Dendritic cell treated with granulocyte-macrophage colony-stimulating factor and Interleukin-4, amounts not matched to agents 40 ng/mL and 50 ng/mL, for 4 days (primary cell): ENCODE data around the gene WDR4.
"Not testable (repeated sequence)": the region's sequence is repeated elsewhere in the genome, so short reads cannot be mapped to it uniquely, and the experiment has no call there.

ENCODE experiments used
- H3K27ac Mint-ChIP-seq: one replicate; pipeline ENCODE4 v1.8.0; 2022; ENCODE audit warnings: mild to moderate bottlenecking, mixed read lengths
- H3K27me3 Mint-ChIP-seq: one replicate; pipeline ENCODE4 v1.8.0; 2022; ENCODE audit warnings: mild to moderate bottlenecking, mixed read lengths
- H3K36me3 Mint-ChIP-seq: one replicate; pipeline ENCODE4 v1.8.0; 2022; ENCODE audit warnings: low read depth, mixed read lengths
- H3K4me1 Mint-ChIP-seq: one replicate; pipeline ENCODE4 v1.8.0; 2022; ENCODE audit warnings: low read depth, mixed read lengths
- H3K4me3 Mint-ChIP-seq: one replicate; pipeline ENCODE4 v1.8.0; 2022; ENCODE audit warnings: mild to moderate bottlenecking, moderate library complexity, mixed read lengths
- H3K9me3 Mint-ChIP-seq: one replicate; pipeline ENCODE4 v1.8.0; 2022; ENCODE audit warnings: mixed read lengths
- intact Hi-C: fragments of 100-400 bp; cut with micrococcal nuclease; formaldehyde crosslinking; loops from one replicate; pipeline ENCODE4 v1.15.0; 2022

WDR4 gene

GRCh38 chr21:42843056-42843455 is 36.3 kb downstream of the WDR4 start:
- Mint-ChIP-seq H3K9me3 (no peaks in the 10 kb centered on the region), H3K27ac (no peak overlapping the region), H3K27me3 (no peaks in the 10 kb centered on the region), H3K4me3 (no peak overlapping the region), H3K36me3 (peaks cover 45% of the 10 kb centered on the region), H3K4me1 (no peaks in the 10 kb centered on the region)
- intact Hi-C loops: no loop called here

DNA sequence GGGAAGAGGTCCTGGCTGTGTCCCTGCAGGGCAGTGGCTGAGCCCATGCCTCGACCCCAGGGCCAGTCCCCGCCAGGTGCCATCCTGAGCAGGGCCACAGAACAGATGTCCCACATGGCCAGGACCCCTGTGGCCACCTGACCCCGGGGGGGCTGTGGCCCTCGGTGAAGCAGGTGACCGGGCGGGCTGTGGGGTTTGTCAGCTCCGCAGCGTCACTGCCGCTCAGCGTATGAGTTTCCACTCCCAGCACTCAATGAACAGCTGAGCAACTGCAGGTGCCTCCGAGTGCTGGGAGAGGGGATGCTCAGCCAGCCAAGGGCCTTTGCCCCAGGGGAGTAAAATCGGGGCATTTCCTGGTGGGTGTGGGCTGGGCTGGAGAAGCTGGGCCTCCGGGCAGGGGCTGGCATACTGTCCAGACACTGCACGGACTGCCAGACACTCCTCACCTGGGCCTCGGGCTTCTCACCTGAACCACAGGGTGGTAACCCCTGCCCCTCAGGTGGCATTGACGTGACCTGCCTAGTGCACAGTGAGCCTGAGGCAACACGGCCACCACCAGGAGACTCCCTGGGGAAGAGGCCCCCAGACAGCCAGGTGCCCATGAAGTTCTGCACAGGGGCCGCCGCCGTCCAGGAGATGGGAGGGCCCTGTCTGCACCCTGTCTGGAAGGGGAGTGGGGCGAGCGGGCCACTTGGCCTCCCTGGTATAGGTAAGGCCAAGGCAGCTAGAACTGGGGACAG is 37.3 kb downstream of the WDR4 start:
- H3K27ac Mint-ChIP-seq, H3K4me3 Mint-ChIP-seq, H3K4me1 Mint-ChIP-seq, intact Hi-C loops, H3K9me3 Mint-ChIP-seq, H3K27me3 Mint-ChIP-seq: not testable (repeated sequence)
- H3K36me3 Mint-ChIP-seq: peaks cover 40% of the 10 kb centered on the region

DNA sequence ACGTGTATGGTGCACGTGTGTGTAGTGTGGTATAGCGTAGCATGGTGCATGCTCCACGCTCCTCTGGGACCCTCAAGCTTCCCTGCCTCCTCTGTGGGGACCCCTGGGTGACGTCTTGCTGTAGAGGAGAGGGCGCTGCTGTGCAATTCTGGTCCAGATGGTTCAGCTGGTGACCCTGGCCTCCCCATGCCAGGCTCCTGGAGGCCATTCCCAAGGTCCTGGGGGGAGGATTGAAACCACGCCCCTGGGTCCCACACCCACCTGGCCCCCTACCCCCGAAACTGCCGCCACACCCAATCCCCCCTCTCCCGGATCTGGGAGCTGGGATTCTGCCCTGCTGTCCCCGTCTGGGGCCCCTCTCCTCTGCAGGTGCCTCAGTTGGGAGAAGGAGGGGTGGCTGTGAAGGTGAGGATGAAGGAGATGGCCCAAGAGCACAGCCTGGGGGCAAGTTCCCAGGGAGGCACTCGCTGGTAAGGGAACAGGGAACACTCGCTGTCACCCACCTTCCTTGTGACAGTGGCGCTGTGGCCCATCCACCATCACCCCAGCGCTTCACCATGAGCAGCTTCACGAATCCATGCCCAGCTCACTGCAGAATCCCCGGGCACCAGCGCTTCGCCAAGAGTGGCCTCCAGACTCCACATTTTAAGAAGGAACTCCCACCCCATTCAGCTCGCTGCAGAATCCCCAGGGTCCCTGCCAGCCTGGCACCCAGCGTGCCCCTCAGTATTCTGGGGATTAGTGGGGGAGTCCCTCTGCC is 38.0 kb downstream of the WDR4 start:
- intact Hi-C loops: no loop called here
- Mint-ChIP-seq H3K36me3 (peaks cover 40% of the 10 kb centered on the region), H3K27me3 (no peaks in the 10 kb centered on the region), H3K4me1 (no peaks in the 10 kb centered on the region), H3K27ac (no peak overlapping the region), H3K9me3 (no peaks in the 10 kb centered on the region), H3K4me3 (no peak overlapping the region)

DNA sequence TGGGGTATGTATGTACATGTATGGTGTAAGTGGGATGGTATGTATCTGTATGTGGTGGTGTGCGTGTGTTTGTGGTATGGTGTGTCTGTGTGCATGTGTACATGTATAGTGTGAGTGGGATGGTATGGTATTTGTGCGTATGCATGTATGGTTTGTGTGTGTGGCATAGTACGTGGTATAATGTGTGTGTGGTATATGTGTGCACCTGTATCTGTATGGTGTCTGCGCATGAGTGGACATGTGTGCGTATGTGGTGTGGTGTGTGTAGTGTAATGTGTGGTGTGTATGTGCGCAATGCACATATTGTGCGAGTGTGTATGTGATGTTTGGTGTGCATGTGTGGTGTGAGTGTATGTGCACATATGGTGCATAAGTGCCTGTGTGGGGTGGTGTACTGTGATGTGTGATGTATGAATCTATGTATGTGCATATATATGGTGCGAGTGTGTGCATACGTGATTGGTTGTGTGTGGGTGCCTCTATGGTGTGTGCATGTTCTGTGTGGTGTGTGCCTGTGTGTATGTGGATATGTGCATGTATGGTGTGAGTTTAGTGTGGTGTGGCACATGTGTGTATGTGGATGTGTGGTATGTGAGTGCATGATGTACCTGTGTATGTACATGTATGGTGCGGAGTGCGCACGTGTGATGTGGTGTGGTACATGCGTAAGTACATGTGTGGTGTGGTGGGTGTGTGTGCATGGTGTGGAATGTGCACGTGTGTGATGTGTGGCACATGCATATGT is 38.8 kb downstream of the WDR4 start:
- H3K9me3 Mint-ChIP-seq: no peaks in the 10 kb centered on the region
- no peak overlapping the region for H3K4me3 Mint-ChIP-seq
- no peaks in the 10 kb centered on the region for H3K27me3 Mint-ChIP-seq
- H3K36me3 Mint-ChIP-seq: peaks cover 34% of the 10 kb centered on the region
- intact Hi-C loops: no loop called here
- H3K4me1 Mint-ChIP-seq: no peaks in the 10 kb centered on the region
- no peak overlapping the region for H3K27ac Mint-ChIP-seq

GRCh38 chr21:42839271-42840231 is 39.8 kb downstream of the WDR4 start:
- H3K27me3 Mint-ChIP-seq: no peaks in the 10 kb centered on the region
- no peaks in the 10 kb centered on the region for H3K4me1 Mint-ChIP-seq
- no peak overlapping the region for H3K27ac Mint-ChIP-seq
- intact Hi-C loops: no loop called here
- no peak overlapping the region for H3K4me3 Mint-ChIP-seq
- peaks cover 23% of the 10 kb centered on the region for H3K36me3 Mint-ChIP-seq
- H3K9me3 Mint-ChIP-seq: no peaks in the 10 kb centered on the region

DNA sequence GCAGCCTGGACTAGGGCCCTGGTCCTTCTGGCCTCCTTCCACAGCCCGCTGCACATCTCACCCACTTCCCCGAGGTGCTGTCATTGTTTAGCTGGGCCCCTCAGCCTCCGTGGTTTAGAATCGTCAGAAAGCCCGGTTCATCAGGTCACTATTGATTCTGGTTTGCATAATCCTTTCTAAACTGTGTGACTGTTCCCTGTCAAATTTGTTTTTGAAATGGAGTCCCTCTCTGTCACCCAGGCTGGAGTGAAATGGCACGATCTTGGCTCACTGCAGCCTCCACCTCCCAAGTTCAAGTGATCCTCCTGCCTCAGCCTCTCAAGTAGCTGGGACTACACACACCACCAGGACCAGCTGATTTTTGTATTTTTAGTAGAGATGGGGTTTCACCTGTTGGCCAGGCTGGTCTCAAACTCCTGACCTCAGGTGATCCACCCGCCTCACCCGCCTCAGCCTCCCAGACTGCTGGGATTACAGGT is 41.1 kb downstream of the WDR4 start:
- H3K27me3 Mint-ChIP-seq, H3K4me1 Mint-ChIP-seq, H3K27ac Mint-ChIP-seq, intact Hi-C loops, H3K4me3 Mint-ChIP-seq, H3K9me3 Mint-ChIP-seq: not testable (repeated sequence)
- H3K36me3 Mint-ChIP-seq: peaks cover 13% of the 10 kb centered on the region

GRCh38 chr21:42837421-42838211 is 41.7 kb downstream of the WDR4 start:
- intact Hi-C loops: no loop called here
- H3K4me3 Mint-ChIP-seq: no peak overlapping the region

DNA sequence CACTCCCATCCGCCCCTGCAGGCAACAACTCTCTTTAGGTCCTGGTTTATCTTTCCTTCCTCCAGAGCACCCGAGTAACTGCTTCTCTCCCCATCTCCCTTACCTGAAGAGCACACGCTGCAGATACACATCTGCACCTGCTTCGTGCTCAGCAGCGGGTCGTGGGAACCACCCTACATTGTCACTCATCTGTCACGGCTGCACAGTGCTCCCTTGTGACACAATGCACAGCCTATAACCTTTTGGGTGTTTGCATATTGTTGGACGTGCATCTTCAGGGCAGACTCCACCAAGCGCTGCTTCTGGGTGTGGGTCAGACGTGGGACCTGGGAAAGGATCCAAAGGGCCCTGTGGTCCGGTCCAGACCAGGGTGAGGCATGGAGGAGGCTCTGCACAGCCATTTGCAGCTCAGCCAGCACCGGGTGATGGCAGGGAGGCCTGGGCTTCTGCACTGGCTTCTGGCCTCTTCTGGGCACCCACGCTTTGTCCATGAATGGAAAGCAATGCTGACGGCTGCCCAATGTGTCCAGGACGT is 42.5 kb downstream of the WDR4 start:
- intact Hi-C loops: no loop called here
- H3K4me1 Mint-ChIP-seq: no peaks in the 10 kb centered on the region
- H3K27ac Mint-ChIP-seq: no peak overlapping the region
- peaks cover 20% of the 10 kb centered on the region for H3K27me3 Mint-ChIP-seq
- H3K36me3 Mint-ChIP-seq: peaks cover 13% of the 10 kb centered on the region
- no peaks in the 10 kb centered on the region for H3K9me3 Mint-ChIP-seq
- no peak overlapping the region for H3K4me3 Mint-ChIP-seq

More at GRCh38 chr21:42837421-42838211, 41.7 kb downstream of the WDR4 start:
- Mint-ChIP-seq H3K4me1 (no peaks in the 10 kb centered on the region), H3K36me3 (peaks cover 13% of the 10 kb centered on the region), H3K27ac (no peak overlapping the region), H3K27me3 (peaks cover 14% of the 10 kb centered on the region), H3K9me3 (no peaks in the 10 kb centered on the region)

GRCh38 chr21:42836402-42836666 is 43.0 kb downstream of the WDR4 start:
- no peak overlapping the region for H3K27ac Mint-ChIP-seq
- no peaks in the 10 kb centered on the region for H3K4me1 Mint-ChIP-seq
- peaks cover 13% of the 10 kb centered on the region for H3K36me3 Mint-ChIP-seq
- H3K9me3 Mint-ChIP-seq: no peaks in the 10 kb centered on the region
- peaks cover 26% of the 10 kb centered on the region for H3K27me3 Mint-ChIP-seq
- intact Hi-C loops: no loop called here
- no peak overlapping the region for H3K4me3 Mint-ChIP-seq

DNA sequence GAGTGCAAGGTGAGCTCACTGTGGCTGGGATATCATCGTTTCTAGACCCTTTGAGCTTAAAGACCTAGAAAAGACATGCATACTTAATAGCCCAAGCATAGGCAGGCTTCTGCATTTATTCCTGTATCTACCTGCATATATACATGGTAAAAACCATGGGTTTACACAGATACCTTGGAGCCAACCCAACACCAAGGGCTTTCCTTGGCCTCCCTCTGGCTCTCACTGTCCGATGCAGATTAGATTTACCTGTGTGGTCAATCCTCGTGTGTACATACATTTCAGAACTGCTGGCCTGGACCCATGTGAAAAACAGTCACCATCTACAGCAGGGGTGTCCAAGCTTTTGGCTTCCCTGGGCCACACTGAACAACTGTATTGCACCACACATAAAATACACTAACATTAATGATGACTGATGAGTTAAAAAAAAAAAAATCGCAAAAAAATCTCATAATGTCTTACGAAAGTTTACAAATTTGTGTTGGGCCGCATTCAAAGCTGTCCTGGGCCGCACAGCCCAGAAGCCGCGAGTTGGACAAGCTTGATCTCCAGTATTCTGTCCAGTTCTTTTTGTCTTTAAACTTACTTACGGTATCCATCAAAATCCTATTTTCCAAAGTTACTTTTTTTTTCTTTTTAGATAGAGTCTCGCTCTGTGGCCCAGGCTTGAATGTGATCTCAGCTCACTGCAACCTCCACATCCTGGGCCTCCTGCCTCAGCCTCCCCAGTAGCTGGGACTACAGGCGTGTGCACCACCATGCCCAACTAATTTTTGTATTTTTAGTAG is 43.5 kb downstream of the WDR4 start:
- Mint-ChIP-seq H3K36me3 (peaks cover 13% of the 10 kb centered on the region), H3K9me3 (no peaks in the 10 kb centered on the region), H3K4me3 (no peak overlapping the region), H3K4me1 (peaks cover 2% of the 10 kb centered on the region), H3K27ac (no peak overlapping the region), H3K27me3 (peaks cover 31% of the 10 kb centered on the region)
- intact Hi-C loops: no loop called here

GRCh38 chr21:42835211-42835610 is 44.1 kb downstream of the WDR4 start:
- H3K27ac Mint-ChIP-seq: no peak overlapping the region

DNA sequence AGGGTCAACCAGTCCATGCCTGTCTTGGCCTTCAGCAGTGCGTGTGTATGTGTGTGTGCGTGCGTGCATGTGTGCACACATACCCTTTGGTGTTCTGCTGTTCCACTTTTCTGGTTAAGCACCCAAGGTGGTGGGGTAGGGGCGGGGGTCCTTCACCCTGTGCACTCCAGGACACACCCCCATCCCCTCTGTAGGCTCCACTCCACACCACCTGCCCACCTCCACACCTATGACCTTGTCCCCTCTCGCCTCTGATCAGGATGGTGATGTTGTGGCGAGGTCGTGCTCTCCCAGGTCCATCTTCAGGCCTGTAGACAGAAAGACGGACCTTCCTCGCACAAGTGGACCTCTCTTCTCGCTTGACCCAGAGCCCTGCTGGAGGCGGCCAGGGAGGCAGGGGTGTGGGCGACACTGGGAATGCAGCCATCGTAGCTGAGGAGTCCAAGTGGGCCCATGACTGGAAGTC is 44.6 kb downstream of the WDR4 start:
- Mint-ChIP-seq H3K4me1 (peaks cover 5% of the 10 kb centered on the region), H3K9me3 (no peaks in the 10 kb centered on the region), H3K27ac (no peak overlapping the region), H3K36me3 (peaks cover 13% of the 10 kb centered on the region), H3K4me3 (no peak overlapping the region), H3K27me3 (peaks cover 40% of the 10 kb centered on the region)
- intact Hi-C loops: no loop called here

More at GRCh38 chr21:42835211-42835610, 44.1 kb downstream of the WDR4 start:
- intact Hi-C loops: no loop called here
- Mint-ChIP-seq H3K4me1 (peaks cover 5% of the 10 kb centered on the region), H3K36me3 (peaks cover 13% of the 10 kb centered on the region), H3K4me3 (no peak overlapping the region), H3K9me3 (no peaks in the 10 kb centered on the region), H3K27me3 (peaks cover 37% of the 10 kb centered on the region)
